Activated T-helper 9 cell treated with anti-CD3 and anti-CD28 coated beads, Interleukin-2, amount 50 U/mL, for 16 hours (primary cell): ENCODE results near the gene LCN1.
"Not testable (repeated sequence)": the region's sequence is repeated elsewhere in the genome, so short reads cannot be mapped to it uniquely, and the experiment has no call there.

ENCODE experiments used
- DNase-seq: peaks from one replicate; pipeline ENCODE4 v3.0.0-alpha.2; 2020; ENCODE audit warnings: low read depth

LCN1 gene

DNA sequence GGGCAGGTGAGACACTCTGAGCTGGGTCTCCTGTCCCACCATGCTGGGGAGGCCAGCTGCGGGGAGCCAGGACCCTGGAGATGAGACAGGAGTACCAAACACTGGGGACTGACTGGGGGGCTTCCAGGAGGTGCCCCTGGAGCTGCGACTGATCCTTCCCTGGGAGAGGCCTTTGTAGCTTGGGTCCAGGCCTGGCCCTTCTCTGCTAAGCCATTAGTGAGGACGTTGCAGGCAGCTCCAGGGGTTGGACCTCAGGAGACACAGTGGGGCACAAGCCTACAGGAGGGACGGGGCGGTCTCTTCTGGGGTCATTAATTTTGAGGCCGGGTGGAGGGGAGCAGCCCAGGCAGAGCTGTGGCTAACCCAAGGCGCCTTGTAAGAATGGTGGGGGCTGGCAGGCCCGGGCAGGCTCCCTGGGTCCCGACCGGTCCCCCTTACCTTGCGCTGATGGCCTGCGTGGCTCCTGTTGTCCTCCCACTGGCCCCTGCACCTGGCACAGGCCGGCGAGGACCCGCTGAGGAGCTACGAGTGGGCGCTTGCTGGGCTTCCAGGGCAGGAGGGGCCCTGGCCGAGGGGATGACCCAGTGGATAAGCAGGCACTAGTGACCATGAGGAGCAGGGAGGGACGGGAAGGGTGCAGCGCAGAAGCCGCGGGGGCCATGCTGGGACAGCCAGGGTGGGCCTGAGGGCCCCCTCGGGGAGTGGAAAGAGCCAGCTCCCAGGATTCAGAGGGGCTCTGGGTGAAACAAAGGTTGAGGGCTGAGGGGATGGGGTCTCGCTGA is 15.6 kb upstream of the LCN1 start:
- DNase-seq, result no peak

DNA sequence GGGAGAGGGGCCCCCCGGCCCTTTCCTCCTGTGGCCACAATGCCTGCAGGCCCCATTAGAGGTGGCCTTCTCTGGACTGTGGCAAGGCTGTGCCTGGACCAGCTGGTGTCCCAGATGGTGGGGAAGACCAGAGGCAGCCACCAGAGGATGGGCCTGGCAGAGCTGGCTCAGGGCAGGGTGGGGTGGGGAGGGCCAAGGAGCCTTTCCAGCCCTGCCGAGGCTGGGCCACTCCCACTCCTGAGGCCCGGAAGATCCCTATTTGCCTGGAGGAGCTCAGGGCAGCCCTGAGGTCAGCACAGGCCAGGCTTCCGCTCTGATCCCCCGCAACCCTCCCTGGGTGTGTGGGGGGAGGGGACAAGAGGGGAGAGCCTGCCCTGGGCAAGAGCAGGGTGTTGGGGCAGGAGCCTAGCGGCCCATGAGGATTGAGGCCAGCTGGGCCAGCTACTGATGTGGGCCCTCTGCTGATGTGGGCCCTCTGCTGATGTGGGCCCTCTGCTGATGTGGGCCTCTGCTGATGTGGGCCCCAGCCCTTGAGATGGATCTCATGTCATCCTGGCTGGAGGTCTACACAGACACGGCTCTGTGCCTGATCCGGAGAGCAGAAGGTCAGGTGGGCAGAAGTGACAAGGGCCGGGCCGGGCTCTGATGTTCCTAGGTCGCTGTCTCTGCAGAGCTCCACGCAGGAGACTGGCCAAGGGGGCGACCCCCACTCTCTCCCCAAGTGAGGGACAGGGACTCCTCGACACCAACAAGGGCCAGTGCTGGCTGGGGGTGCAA is 14.7 kb upstream of the LCN1 start:
- no peak for DNase-seq

DNA sequence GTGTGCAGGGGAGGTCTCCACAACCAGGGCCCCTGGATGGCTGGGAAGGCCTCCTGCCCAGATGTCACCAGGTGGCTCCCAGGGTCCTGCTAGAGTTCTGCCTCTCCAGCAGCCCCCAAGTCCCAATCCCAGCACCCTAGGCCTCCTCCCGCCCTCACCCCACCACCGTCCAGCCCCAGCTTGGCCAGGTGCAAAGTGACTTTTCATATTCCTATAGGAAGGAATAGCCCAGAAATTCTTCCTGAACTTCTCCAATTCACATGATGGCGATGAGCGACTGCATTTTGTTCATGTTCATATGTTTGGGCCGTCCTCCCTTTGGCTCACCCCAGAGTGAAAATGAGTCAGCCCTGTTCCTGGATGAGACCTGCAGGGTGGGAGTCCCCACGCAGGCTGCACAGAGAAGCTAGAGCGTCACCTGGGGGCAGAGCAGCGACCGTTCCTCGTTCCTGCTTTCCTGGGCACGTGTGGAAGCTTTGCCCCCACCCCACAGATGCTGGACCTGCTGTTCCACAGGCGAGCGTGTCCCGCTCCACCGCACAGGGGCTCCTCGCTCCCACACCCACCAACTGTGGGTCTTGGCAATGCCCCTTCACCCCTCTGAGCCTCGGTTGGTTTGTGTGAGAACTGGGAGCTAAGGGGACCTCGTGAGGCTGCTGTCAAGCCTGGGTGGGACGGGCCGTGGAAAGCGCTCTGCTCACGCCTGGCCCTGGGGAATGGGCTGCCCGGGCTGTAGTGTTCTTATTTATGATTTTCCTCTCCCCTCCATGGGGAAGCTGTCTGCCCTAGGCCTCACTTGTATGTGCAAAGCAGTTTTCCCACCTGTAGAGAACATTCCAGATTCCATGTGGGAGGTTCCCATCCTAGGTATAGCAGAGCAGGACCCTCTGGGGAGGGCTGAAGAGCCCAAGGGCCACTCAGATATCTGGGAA is 13.9 kb upstream of the LCN1 start:
- DNase-seq, result no peak

DNA sequence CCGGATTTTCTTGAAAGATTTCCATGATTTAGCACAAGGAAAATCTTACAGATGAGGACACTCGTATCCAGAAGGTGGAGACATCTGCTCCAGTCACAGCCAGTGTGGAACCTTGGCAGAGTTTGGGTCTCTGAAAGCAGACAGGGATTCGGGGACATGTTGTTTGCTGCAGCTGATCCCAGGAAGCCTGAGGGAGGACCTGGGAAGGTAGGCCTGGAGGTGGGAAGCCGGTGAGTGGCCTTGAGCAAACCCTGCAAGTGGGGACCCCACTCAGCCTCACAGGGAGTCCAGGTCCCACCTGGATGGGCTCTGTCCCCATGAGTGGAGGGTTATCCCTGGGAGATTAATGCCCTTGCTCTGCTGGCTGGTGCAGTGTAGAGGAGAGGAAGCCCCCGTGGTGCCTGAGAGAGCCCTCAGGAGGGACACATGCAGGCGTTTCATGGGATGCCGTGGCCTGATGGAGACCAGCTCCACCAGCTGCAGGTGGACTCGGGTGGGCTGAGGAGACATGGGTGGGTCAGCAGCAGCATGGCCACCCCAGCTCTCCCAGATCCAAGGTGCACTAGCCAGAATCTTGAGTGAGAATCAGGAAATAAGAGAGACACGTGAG is 12.9 kb upstream of the LCN1 start:
- DNase-seq, result no peak

DNA sequence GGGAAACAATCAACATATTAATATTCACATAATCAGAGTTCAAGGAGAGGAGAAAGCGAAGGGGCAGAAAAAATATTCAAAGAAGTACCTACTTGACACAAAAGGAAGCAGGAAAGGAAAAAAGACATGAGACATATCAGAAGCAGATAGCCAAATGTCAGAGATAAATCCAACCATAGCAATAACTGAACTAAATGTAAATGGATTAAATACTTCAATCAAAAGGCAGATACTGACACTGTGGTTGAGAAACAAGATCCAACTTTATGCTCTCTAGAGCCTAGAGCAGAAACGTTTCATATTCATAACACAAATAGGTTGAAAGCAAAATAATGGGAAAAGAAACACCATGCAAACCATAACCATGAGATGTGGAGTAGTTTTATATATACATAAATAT is 11.8 kb upstream of the LCN1 start:
- no peak for DNase-seq

DNA sequence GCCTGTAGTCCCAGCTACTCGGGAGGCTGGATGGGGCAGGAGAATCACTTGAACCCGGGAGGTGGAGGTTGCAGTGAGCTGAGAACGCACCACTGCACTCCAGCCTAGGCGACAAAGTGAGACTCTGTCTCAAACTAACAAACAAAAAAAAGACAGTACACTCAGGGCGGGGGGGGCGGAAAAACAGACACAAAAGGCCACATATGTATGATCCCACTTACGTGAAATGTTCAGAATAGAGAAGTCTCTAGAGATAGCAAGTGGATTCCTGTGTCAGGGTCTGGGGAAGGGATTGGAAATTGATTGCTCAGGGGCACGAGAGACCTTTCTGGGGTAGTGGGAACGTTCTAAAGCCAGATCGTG is 9.0 kb upstream of the LCN1 start:
- DNase-seq, result no peak

DNA sequence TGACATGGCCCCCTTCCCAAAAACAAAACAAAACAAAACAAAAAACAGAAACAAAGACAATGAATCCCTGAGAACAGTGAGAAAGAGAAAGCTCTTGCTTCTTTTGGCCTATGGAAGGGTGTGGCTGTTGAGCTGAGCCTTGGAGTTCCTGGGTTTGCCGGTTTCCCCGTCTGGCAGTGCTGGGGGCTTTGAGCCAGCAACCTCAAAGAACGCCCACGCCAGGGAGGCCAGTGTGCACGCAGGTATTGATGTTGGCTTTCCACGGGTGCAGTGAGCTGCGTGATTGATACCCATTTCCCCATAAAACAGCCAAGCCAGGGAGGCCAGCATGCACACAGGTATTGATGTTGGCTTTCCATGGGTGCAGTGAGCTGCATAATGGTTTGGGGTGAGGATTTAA is 8.3 kb upstream of the LCN1 start:
- no peak for DNase-seq

DNA sequence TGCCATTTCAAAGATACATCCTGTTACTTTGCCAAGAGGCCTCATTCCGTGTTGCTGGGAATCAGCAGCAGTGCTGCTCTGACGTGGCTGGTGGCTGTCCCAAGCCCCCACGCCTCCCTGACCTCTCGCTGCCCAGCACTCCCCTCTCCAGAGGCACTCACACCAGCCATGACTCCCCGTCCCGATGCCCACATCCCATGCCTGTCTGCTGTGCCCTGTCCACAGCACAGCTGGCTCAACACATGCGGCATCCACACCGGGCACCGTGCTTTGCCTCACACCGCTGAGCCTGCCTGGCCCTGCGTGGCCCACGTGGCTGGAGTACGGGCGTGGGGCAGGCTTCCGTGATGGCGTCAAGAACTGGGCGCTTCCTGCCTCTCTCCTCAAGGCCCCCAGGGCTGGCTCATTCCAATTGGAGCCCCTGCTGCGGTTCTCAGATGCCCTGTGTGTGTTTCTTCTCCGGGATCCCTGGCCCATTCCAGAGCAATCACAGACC is 7.8 kb upstream of the LCN1 start:
- no peak for DNase-seq

DNA sequence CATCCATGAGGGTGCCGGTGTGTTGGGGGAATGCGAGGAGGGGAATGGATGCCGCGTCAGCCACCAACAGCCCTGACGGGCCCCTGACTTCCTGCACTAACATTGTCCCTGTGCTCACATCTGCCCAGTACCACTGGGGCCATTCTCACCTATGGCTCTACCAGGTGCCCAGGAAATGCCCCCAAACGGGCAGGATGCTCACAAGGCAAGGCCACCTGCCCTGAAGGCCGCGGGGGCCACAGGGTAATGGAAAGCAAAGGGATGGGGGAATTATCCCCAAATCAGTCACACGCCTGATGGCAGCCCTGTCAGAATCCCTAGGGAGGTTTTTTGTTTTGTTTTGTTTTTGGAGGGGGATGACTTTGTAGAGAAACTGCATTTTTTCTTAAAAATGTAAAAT is 7.3 kb upstream of the LCN1 start:
- not testable (repeated sequence) for DNase-seq

DNA sequence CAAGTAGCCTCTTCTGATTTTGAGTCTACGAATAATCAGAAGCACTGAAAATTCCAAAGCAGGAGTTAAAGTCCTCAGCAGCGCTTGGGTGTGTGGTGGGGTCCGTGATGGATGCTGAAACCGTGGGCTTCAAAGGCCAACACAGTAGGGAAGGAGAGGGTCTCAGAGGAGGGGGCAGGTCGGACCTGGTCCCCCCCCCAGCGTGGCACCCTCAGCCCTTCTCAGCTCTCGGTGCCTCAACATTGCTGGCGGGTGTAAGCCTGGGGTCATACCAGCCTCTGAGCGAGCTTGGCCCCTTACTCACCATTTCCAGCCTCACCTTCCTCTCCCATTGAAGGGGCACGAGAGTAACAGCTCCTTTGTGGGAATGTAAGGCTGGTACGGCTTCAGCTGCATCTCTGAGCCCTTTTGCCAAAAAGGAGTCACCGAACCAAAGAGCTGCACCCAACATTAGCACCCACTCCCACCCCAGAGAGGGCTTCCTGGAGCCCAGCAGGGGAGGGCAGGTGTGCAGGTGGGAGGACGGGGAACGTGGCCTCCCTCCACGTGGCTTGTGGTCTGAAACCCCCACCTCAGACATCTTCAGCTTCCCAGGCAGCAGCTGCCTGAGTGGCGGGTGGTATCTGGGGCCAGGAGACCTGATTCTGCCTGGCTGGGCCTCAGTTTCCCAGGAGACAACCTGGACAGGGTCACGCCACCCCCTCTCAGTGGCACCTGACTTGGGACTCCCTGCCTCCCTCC is 6.7 kb upstream of the LCN1 start:
- no peak for DNase-seq

DNA sequence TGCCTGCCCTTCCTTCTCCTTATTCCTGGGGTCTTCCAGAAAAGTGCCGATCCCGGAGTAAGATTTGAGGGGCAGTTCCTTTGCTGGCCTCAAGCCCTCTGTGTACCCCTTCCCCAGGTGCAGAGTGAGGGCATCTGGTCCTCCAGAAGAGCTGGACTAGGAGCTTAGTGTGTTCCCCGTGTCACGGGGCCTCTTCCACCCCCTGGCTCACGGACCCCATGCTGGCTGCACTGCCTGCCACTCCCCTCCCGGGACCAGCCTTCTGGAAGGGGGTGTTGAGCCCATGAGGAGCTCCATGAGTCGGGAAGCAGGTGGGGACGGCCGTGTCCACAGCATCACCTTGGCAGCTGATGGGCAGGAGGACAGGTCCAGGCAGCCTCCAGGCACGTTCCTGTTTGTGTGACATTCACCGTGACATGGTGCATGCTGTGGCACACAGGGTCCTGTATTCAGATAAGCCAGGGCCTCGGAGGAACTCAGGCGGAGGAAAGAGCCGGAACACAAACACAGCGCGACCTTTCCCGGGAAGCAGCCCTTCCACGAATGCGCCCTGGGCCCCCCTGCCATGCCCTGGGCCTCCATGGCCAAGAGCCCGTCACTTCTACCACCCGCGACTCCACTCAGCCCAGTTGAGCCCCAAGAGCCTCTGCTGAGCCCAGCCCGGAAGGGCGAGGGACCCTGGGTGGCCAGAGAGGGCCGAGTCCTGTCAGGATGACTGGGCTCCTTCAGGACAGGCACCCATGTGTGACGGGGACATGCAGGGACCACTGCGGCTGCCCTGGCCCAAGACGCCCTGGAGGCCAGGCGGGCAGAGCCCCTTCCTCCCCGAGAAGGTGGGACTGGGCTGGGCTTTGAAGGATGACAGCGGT is 5.9 kb upstream of the LCN1 start:
- no peak for DNase-seq

DNA sequence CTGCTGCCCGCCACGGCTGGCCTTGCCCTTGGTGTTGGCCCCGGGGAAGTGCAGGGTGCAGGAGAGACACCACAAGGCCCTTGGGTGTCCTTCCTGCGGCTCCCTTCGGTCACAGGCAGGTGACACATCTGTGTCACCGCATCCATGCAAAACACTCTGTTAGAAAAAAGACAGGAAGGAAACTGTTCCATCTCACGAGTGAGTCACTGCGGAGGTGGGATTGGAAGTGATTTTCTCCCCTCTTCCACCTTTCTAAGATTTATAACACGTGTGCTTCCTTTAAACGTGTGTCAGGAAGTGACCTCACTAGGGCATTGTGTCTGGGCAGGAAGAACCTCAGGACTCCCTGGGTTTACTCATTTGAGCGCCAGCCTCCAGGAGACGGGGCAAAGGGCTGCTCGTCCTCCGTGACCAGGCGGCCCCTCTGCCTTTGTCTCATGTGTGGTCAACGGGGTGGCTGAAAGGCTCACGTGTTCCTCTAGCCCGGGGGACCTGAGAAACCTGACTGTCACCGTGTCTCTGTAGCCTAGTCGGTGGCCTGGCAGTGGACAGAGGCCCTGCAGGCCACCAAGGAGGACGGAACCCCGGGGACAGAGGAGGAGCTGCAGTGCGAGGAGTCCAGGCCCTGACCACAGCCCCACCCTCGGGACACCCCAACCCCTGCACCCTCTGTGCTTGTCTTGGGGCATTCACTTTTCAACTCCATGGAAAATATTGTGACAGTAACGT is 4.9 kb upstream of the LCN1 start:
- no peak for DNase-seq

DNA sequence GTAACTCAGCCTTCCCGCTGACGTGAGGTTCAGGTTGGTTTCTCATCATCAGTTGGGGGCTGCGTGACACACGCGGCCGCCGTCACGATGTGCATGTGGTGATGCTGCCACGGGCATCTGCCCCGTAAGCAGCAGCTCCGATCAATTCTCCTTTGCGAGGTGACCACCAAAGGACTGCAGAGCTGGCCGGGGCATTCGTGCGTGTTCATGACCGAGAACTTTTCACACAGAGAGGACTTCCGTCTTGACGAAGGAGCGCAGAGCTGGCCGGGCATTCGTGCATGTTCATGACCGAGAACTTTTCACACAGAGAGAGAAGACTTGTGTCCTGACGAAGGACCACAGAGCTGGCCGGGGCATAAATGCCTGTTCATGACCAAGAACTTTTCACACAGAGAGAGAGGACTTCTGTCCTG is 3.8 kb upstream of the LCN1 start:
- DNase-seq, result no peak

DNA sequence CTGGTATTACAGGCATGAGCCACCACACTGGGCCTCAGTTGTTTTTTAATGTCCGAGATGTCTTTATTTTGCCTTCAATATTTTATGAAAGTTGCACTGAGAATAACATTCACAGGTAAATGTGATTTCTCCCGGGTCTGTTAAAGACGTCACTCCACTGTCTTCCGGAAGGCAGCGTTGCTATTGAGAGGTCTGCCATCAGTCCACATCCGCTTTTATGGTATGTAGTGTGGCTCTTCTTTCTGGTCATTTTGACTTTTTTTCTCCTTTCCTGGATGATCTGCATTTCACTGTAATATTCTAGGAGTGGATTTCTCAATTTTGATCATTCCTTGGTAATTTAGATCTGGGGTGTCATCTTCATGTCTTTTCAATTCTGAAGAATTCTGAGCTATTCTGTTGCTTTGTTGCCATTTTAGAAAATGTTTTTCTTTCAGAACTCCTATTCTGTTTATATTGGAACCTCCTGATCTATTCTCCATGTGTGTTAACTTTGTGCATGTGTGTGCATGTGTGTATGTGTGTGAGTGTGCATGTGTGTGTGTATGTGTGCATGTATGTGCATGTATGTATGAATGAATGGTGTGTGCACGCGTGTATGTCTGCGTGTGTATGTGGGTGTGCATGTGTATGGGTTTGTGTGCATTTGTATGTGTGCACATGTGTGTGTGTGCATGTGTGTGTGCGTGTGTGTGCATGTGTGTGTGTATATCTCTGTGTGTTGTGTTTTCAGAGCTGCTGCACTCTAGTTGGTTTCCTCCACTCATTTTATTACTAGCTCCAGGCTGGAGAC is 1.9 kb upstream of the LCN1 start:
- DNase-seq, result no peak

DNA sequence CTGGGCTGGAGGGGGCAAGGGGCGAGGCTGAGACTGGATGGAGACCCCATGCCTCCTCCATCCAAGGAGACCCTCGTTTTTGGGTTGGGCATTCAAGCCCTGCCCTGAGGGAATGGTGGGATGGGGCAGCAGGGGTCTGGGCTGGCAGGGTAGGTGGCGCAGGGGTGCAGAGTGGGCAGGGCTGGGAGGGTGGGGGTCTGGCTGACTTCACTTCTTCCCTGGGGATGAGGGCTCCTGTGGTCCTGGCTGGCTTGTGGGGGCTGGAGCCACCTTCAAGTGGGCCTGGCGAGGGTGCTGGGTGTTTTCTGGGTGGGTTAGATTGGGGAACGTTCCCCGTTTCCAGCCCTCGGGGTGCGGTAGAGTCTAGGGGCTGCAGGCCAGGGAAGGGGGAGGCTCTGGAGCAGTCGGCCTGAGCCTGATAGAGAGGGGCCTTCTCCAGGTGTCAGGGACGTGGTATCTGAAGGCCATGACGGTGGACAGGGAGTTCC is 412 bp downstream of the LCN1 start:
- DNase-seq, result no peak

DNA sequence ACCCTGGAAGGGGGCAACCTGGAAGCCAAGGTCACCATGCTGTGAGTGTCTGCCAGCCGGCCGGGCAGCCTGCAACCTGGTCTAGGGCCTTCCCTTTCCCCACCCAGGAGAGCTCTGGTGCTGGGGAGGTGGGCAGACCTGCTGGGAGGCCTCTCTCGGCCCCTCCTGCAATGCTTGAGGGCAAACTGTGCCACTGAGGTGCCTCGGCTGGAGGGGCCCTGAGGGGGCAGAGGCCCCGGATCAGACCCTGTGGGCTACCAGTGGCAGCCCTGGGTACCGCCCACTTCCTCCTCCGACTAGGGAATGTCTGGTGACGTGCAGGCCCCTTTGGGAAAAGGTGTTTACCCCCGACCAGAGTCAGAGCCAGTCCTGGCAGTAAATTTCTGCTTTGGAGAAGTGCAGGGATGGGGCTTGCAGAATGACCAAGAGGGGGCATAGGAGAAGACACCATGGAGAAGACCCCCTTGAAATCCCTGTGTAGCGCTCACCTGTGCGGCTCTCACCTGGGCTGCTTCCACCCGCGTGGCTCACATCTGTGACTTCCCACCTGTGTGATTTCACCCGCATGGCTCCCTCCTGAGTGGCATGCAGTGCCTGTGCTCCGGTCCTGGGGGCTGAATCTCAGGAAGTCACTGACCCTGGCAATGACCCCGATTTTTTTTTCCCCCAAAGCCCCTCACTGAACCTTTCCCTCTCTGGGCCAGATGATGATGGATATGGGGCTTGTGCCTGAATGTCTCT is 1.1 kb downstream of the LCN1 start:
- DNase-seq, result no peak

DNA sequence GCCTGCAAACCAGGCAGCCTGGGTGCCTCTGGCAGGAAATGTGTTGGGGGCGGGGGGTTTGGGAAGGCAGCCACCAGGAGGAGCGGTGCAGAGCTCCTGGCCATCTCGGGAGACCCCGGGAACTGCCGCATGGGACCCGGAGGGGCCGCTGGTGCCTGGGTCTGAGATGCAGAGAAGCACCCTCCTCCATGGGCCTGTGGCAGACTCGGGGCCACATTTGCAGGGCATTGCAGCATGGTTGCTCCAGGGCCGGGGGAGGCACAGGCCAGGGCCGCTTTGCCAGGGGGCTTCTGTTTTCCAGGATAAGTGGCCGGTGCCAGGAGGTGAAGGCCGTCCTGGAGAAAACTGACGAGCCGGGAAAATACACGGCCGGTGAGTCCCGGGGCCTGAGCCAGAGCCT is 1.7 kb downstream of the LCN1 start:
- no peak for DNase-seq
